ENCODE measurements around the gene LHB. TPM values are rescaled to one million over a fixed set of nuclear protein-coding genes. Genes with fewer than 3 reads are reported as not detected.
"Not testable (repeated sequence)": the region's sequence is repeated elsewhere in the genome, so short reads cannot be mapped to it uniquely, and the experiment has no call there.

The LHB gene
- total RNA-seq, 1 experiment from 2014 or later, result not detected

GRCh38 chr19:49025599-49025998 is 8.7 kb upstream of the LHB start:
- H3K36me3 ChIP-seq (ENCODE audit: low read depth, low read length); H2AFZ ChIP-seq (ENCODE audit: low read length); H4K20me1 ChIP-seq (ENCODE audit: low read length); BruUV-seq (replicated peaks); DNase-seq; H3K27ac ChIP-seq (ENCODE audit: low read length); H3K4me1 ChIP-seq (ENCODE audit: insufficient read depth, low read length); H3F3A ChIP-seq (ENCODE audit: low read length, unreplicated experiment); H3K9ac ChIP-seq (ENCODE audit: low read length); H3K27me3 ChIP-seq (ENCODE audit: low read length); H3K9me3 ChIP-seq (ENCODE audit: low read length); POLR2A ChIA-PET (ENCODE audit: unreplicated experiment); intact Hi-C loops (cut with micrococcal nuclease); CTCF ChIA-PET; H3K79me2 ChIP-seq (ENCODE audit: low read length); H3K4me3 ChIP-seq (ENCODE audit: low read length); H3K9me2 ChIP-seq (replicated peaks; ENCODE audit: low read length); H3K4me2 ChIP-seq (ENCODE audit: low read length): not testable (repeated sequence)
- peak; percentile 38; the same call in 1 of the 2 replicates for ATAC-seq

GRCh38 chr19:49025088-49025487 is 8.2 kb upstream of the LHB start:
- H3K79me2 ChIP-seq (ENCODE audit: low read length); H3K4me1 ChIP-seq (ENCODE audit: insufficient read depth, low read length); H3K9me3 ChIP-seq (ENCODE audit: low read length); H3F3A ChIP-seq (ENCODE audit: low read length, unreplicated experiment); H3K4me2 ChIP-seq (ENCODE audit: low read length); H3K9ac ChIP-seq (ENCODE audit: low read length); H3K27ac ChIP-seq (ENCODE audit: low read length); POLR2A ChIA-PET (ENCODE audit: unreplicated experiment); CTCF ChIA-PET; H3K27me3 ChIP-seq (ENCODE audit: low read length); H3K36me3 ChIP-seq (ENCODE audit: low read depth, low read length); DNase-seq; H3K4me3 ChIP-seq (ENCODE audit: low read length); intact Hi-C loops (cut with micrococcal nuclease); H3K9me2 ChIP-seq (replicated peaks; ENCODE audit: low read length); H2AFZ ChIP-seq (ENCODE audit: low read length); H4K20me1 ChIP-seq (ENCODE audit: low read length); ATAC-seq; BruUV-seq (replicated peaks): not testable (repeated sequence)

- H3K9ac ChIP-seq (ENCODE audit: low read length); CTCF ChIA-PET; H3K9me3 ChIP-seq (ENCODE audit: low read length); ATAC-seq; H2AFZ ChIP-seq (ENCODE audit: low read length); DNase-seq; H3K36me3 ChIP-seq (ENCODE audit: low read depth, low read length); H3K9me2 ChIP-seq (replicated peaks; ENCODE audit: low read length); intact Hi-C loops (cut with micrococcal nuclease); H3K27me3 ChIP-seq (ENCODE audit: low read length); BruUV-seq (replicated peaks); H3K4me3 ChIP-seq (ENCODE audit: low read length); H3K4me1 ChIP-seq (ENCODE audit: insufficient read depth, low read length); H3K27ac ChIP-seq (ENCODE audit: low read length); H3K4me2 ChIP-seq (ENCODE audit: low read length); POLR2A ChIA-PET (ENCODE audit: unreplicated experiment); H3F3A ChIP-seq (ENCODE audit: low read length, unreplicated experiment); H3K79me2 ChIP-seq (ENCODE audit: low read length); H4K20me1 ChIP-seq (ENCODE audit: low read length): not testable (repeated sequence)
These were observed 7.3 kb upstream of the LHB start, which contains the start of gene CGB3 for GRCh38 chr19:49024233-49024632. Gene CGB3 (minus strand): TSS chr19:49024333. CDS start chr19:49023971, 362 bp downstream.

GRCh38 chr19:49022116-49022515 is 5.2 kb upstream of the LHB start:
- no peak overlapping the region for H3K4me3 ChIP-seq (ENCODE audit: low read length)
- H3K4me2 ChIP-seq (ENCODE audit: low read length), result no peak overlapping the region
- H3K9me3 ChIP-seq (ENCODE audit: low read length), result no peaks in the 10 kb centered on the region
- no peaks in the 10 kb centered on the region for H4K20me1 ChIP-seq (ENCODE audit: low read length)
- no peak overlapping the region for H3K9ac ChIP-seq (ENCODE audit: low read length)
- H3K36me3 ChIP-seq (ENCODE audit: low read depth, low read length), result no peaks in the 10 kb centered on the region
- H3K27me3 ChIP-seq (ENCODE audit: low read length), result no peaks in the 10 kb centered on the region
- ATAC-seq, result no peak
- no TSS peak for BruUV-seq (replicated peaks)
- no peaks in the 10 kb centered on the region for H3K9me2 ChIP-seq (replicated peaks; ENCODE audit: low read length)
- intact Hi-C loops (cut with micrococcal nuclease), result no loop called here
- H3K27ac ChIP-seq (ENCODE audit: low read length), result no peak overlapping the region
- TF ChIP-seq CTCF (conservative IDR thresholded peaks at IDR 0.05; ENCODE audit: low read depth, low read length) (no peak), EZH2phosphoT487 (IDR thresholded peaks at IDR 0.05; ENCODE audit: borderline replicate concordance, low read length) (no peak), EZH2 (IDR thresholded peaks at IDR 0.05; ENCODE audit: low read length, unreplicated experiment) (no peak)
- CTCF ChIA-PET, result no interaction called here
- no peak overlapping the region for H2AFZ ChIP-seq (ENCODE audit: low read length)
- no peaks in the 10 kb centered on the region for H3F3A ChIP-seq (ENCODE audit: low read length, unreplicated experiment)
- DNase-seq, result no peak
- no peaks in the 10 kb centered on the region for H3K79me2 ChIP-seq (ENCODE audit: low read length)
- POLR2A ChIA-PET (ENCODE audit: unreplicated experiment), result no interaction called here
- peaks cover 10% of the 10 kb centered on the region; the same call in 1 of the 2 replicates for H3K4me1 ChIP-seq (ENCODE audit: insufficient read depth, low read length)

Measured in PC-3 (cell line).